GM23248 (cell line): ENCODE measurements around the gene RPS24.

Experiments used
- EZH2 ChIP-seq: fragments of 200-600 bp; sonication (generic); IDR thresholded peaks from 2 replicates; pipeline ENCODE4 v1.6.1; 2018; ENCODE audit warnings: antibody characterized with exemption, mild to moderate bottlenecking; ENCODE audit not compliant: insufficient read depth, poor library complexity, severe bottlenecking
- EZH2phosphoT487 ChIP-seq: fragments of 200-600 bp; sonication (generic); IDR thresholded peaks from 2 replicates; pipeline ENCODE4 v1.6.1; 2018; ENCODE audit warnings: antibody characterized with exemption, moderate library complexity, mild to moderate bottlenecking, low read depth; ENCODE audit not compliant: insufficient read depth

DNA sequence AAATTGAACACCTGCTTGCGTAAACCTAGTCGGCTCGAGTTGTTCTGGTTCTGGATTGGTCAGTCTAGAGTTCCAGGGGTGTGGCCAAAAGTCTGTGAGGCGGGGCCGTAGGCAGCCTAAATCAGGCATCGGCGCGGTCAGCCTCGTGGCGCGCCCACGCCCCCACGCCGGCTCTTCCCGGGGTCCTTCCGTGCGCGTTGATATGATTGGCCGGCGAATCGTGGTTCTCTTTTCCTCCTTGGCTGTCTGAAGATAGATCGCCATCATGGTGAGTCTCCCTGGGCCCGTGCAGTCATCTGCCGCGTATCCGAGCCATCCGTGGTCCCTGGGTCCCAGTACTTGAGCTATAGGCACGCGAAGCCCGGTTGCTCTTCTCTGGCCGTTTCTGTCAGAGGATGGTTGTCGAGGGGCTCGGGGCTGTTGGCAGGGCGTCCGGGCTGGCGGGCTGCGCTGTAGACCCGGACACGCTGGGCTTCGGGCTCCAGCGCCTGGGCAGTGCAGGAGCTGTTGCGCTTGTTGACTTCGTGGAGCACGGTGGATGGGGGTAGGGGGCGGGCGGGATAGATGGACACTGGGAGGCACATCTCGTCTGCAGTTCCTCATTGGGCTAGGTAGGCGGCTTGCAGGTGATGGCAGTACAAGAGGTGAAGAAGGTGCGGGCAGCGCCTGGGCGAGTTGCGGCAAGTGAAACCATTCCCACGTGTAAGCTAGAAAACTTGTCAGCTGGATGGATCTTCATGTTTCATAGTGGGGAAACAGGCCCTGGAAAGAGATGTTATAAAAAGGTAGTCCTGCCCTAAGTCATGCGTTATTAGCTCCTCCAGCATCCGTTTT, at the start of gene RPS24:
- no peak for TF ChIP-seq EZH2
- no peak for TF ChIP-seq EZH2phosphoT487
